GM18868 (cell line): ENCODE results near the gene CAMK2N2.
A peak's percentile ranks its signal among the peaks of the same experiment; 100 is the strongest.

Source experiments
- ATAC-seq: cut with Tn5 transposase; IDR thresholded peaks from one replicate; pipeline ENCODE4 v1.9.1; 2021; ENCODE audit warnings: mild to moderate bottlenecking, moderate library complexity; ENCODE audit not compliant: unreplicated experiment

CAMK2N2 gene

DNA sequence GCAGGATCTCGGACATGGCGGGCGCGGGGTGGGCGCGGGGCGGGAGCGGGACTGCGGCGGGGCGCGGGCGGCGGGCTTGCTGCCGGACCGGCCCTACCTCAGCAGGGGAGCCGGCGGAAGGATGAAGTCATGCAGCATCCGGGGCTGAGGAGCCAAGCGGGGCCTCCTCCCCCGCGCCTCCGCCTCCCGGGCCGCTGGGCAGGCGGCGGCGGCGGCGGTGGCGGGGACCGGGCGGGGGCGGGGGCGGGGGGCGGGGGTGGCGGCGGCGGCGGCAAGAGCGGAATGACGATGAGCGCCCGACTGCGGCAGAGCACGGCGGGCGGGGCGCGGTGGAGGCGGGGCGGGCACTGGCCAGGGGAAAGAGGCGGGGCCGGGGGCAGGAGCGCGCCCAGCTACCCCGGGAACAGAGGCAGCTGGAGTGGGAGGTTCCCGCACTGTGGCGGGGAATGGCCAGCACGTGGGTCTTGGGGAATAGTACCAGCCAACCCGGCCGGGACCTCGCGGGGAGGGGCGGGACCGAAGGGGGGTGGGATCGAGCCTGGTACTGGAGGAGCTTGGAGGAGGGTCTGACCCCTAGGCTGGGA is at the start of gene CAMK2N2:
Gene CAMK2N2, minus strand, starts transcription at position 284 of the 584 bp plus-strand sequence. Its CDS starts 268 bp downstream, at position 16.
- no peak for ATAC-seq

GRCh38 chr3:184308744-184309143 is 47.4 kb upstream of the CAMK2N2 start:
- no peak for ATAC-seq

DNA sequence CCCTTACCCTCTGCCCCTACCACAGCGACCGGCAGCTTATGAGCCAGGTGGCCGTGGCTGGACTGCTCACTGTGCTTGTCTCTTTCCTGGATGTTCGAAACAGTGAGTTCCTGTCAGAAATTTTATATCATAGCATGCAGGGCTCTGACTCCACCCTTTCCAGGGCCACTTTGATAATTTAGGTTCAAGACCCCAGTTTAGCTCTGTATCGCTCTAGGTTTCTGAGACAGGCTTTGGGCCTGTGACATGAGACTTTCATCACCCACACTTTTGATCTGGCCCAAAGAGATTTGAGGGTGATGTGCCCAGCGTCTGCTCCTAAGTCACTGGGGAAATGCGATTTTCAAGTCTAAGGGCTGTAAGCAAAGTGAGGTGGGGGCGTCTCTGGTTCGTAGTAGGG is 46.6 kb upstream of the CAMK2N2 start:
- no peak for ATAC-seq

- no peak for ATAC-seq
Observed at GRCh38 chr3:184306341-184306972, 45.1 kb upstream of the CAMK2N2 start.

- ATAC-seq, result no peak
Observed at GRCh38 chr3:184305577-184305976, 44.2 kb upstream of the CAMK2N2 start.

GRCh38 chr3:184300378-184300720 is 39.0 kb upstream of the CAMK2N2 start:
- ATAC-seq, result no peak

DNA sequence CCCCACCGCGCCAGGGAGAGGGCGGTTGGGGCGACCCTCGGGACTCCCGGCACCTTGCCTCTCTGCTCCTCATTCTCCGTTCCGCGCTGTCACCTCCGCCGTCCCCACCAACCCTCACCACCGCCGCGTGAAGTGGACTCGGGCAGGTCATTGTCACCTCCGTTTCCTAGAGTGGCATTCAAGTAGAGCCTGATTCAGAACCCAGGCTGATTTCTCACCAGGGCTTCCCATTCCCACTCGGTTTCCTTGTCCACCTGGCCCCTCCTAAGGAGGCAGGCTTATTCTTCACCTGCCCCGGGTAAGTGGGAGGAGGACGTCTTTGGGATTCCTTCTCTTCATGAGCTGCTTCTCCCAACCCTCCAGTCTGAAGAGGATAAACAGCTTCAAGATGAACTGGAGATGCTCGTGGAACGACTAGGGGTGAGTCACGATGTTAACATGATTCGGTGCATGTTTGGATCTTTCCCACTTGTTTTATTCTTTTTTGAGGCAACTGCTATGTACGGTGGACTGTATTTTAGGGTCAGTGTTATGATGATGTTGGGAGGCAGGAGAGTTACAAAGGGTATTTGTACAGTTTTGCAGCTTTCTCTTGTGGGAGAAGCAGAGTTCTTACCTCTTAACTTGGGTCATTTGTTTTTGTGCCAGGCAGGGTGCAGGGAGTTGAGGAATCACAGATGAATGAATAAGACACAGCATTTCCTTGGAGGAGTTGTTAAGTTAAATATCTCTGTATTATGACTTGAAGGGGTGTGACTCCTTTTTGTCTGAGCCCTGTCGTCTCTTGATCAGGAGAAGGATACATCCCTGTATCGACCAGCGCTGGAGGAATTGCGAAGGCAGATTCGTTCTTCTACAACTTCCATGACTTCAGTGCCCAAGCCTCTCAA is 38.4 kb upstream of the CAMK2N2 start:
- ATAC-seq, result no peak

DNA sequence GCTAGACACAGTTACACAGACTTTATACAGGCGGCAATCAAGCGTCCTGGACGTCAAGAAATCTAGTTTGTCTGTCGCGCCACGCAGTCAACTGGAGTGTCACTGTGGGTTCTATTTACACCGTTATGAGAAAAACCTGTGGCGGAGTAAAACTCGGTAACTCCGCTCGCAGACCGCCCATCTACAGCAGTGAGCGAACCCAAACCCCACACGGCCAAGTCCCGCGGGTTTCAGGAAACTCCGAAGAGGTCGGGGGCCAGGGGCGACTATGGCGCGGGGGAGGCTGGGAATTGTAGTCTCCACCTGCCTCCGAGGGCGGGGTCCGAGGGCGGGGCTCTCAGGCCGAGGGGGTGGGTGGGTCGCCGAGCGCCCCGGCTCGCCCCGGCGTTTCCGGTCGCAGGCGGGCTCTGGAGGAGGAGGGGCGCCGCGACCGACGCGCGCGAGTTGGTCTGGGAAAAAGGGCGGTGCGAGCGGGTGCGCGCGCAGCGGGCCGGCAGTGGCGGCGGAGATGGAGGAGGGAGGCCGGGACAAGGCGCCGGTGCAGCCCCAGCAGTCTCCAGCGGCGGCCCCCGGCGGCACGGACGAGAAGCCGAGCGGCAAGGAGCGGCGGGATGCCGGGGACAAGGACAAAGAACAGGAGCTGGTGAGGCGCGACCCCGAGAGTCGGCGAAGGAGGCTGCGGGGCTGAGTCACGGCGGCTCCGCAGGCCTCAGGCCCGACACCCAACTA is 37.6 kb upstream of the CAMK2N2 start, which contains the start of gene PSMD2:
Gene PSMD2, plus strand, starts transcription at position 483 of the 729 bp plus-strand sequence. Its CDS starts 26 bp downstream, at position 509.
- ATAC-seq, result peak; percentile 92

DNA sequence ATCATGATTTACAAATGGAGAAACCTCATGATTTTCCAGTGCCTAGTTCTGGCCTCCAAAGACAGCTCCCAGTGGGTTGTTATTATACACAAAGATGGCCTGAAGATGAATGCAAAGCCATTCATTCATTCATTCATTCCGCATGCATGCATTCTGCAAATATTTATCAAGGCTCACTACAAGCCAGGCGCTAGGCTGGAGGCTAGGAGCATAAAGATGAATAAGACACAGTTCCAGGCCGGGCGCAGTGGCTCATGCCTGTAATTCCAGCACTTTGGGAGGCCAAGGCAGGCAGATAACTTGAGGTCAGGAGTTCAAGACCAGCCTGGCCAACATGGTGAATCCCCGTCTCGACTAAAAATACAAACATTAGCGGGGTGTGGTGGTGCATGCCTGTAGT is 35.3 kb upstream of the CAMK2N2 start:
- ATAC-seq, result no peak

DNA sequence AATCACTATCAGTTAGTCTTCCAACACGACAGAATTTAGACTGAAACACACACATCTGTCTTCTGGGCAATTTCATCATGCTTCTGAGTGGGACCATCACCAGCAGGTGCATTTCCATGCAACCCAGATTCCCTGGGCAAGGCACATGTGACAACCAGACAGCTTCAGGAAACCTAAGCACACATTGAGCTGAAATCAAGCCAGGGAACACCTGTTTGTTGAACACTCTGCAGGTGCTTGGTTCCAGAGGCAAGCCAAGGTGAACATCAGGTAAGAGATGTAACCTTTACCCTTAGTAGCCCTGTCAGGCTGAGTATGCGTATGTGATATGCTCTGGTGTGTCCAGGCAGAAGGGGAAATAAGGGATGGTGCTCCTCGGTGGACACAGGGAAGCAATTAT is 34.4 kb upstream of the CAMK2N2 start:
- ATAC-seq, result no peak

GRCh38 chr3:184291738-184292445 is 30.5 kb upstream of the CAMK2N2 start:
- ATAC-seq, result no peak

GRCh38 chr3:184291044-184291737 is 29.8 kb upstream of the CAMK2N2 start:
- no peak for ATAC-seq

DNA sequence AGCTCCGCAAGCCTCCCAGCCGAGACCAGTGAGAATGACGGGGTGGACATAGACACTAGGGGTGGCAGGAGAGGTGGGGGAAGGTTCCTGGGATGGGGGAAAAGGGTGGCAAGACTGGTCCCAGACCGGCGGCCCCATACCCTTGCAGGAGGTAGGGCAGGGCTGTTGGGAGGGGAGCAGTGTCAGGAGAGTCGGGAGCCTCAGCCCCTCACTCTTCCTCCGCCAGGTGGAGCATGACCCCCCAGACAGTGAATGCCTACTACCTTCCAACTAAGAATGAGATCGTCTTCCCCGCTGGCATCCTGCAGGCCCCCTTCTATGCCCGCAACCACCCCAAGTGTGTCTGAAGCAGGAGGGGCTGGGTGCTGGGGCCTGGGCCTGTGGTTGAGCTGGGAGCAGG is 29.0 kb upstream of the CAMK2N2 start:
- no peak for ATAC-seq

DNA sequence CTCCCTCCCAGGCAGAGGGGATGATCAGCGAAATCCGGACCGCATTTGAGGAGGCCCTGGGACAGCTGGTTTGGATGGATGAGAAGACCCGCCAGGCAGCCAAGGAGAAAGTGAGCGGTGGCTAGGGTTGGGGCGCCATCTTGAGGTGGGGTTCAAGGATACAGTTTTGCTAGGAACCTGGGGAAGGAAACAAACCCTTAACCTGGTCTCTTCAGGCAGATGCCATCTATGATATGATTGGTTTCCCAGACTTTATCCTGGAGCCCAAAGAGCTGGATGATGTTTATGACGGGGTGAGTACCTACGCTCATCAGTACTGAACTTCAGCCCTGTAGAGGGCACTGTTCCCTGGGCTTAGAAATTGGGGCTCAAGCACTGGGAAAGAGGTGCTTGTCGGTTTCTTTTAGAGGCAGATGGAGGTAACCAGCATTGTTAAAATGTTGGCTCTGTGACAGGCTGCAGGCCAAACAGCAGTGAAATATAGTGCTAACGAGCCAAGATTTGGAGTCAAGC is 28.1 kb upstream of the CAMK2N2 start:
- no peak for ATAC-seq

GRCh38 chr3:184284696-184285095 is 23.3 kb upstream of the CAMK2N2 start:
- ATAC-seq, result no peak

GRCh38 chr3:184283681-184284080 is 22.3 kb upstream of the CAMK2N2 start:
- ATAC-seq, result no peak

- ATAC-seq, result no peak
Observed at GRCh38 chr3:184282941-184283340, 21.6 kb upstream of the CAMK2N2 start.

DNA sequence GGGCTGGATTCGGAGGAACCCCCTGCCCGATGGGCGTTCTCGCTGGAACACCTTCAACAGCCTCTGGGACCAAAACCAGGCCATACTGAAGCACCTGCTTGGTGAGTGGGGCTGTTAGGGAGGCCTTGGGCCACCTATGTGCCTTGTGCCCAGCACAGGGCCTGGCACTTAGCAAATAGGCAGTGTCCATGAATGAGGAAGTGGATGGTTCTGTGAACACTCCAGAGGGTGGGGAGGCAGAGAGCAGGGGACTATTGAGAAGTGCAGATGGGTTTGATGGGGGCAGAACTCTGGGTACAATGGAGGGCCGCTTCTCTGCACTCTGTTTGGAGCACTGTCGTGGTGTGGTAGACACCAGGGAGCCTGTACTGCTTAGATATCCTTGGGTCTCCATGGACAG is 16.0 kb upstream of the CAMK2N2 start:
- ATAC-seq, result no peak

GRCh38 chr3:184275961-184276910 is 14.9 kb upstream of the CAMK2N2 start, which contains the start of gene ECE2:
Gene ECE2, plus strand, starts transcription at chr3:184276022. Its CDS starts 132 bp downstream, at chr3:184276154.
- ATAC-seq, result no peak
